Fibroblast of pulmonary artery (primary cell): Measurements from ENCODE around the gene TGFBR3.

Source experiments
- DNase-seq: peaks from one replicate; pipeline ENCODE4 v3.0.0-alpha.2; 2010; ENCODE audit warnings: low read depth
- H3K4me3 ChIP-seq: replicated peaks from 2 replicates; pipeline ENCODE4 v1.5.1; 2011; ENCODE audit warnings: low read depth, mild to moderate bottlenecking, control low read depth, low read length, moderate library complexity
- CTCF ChIP-seq: IDR thresholded peaks from 2 replicates; pipeline ENCODE4 v1.5.1; 2011; ENCODE audit warnings: mild to moderate bottlenecking, control low read depth, low read length, inconsistent platforms; ENCODE audit errors: missing control alignments

Gene TGFBR3

GRCh38 chr1:91635763-91636162 lies 250.2 kb downstream of the TGFBR3 start:
- TF ChIP-seq CTCF: no peak
- DNase-seq: no peak
- H3K4me3 ChIP-seq: no peak overlapping the region

GRCh38 chr1:91633438-91633837 lies 252.5 kb downstream of the TGFBR3 start:
- no peak for DNase-seq
- no peak for TF ChIP-seq CTCF
- no peak overlapping the region for H3K4me3 ChIP-seq

GRCh38 chr1:91631718-91632330 lies 254.1 kb downstream of the TGFBR3 start:
- DNase-seq: no peak
- no peak for TF ChIP-seq CTCF
- no peak overlapping the region for H3K4me3 ChIP-seq

GRCh38 chr1:91630803-91631202 lies 255.1 kb downstream of the TGFBR3 start:
- DNase-seq: no peak
- TF ChIP-seq CTCF: no peak
- H3K4me3 ChIP-seq: no peak overlapping the region
